GM12865 (cell line): Measurements from ENCODE around the gene RUNX1.
A peak's percentile ranks its signal among the peaks of the same experiment; 100 is the strongest.

ENCODE experiments used
- DNase-seq: peaks from one replicate; pipeline ENCODE4 v3.0.0; 2010; ENCODE audit warnings: low read depth
- H3K4me3 ChIP-seq: 2 replicates; pipeline ENCODE4 v1.5.1; 2011; ENCODE audit warnings: mild to moderate bottlenecking, low read depth, low read length, control low read depth
- TF ChIP-seq, protein P1 (sequence below): IDR thresholded peaks from 2 replicates; pipeline ENCODE4 v1.5.1; 2011; ENCODE audit warnings: low read length, control low read depth, low read depth, inconsistent platforms; ENCODE audit not compliant: insufficient read depth; ENCODE audit errors: missing control alignments

The RUNX1 gene

DNA sequence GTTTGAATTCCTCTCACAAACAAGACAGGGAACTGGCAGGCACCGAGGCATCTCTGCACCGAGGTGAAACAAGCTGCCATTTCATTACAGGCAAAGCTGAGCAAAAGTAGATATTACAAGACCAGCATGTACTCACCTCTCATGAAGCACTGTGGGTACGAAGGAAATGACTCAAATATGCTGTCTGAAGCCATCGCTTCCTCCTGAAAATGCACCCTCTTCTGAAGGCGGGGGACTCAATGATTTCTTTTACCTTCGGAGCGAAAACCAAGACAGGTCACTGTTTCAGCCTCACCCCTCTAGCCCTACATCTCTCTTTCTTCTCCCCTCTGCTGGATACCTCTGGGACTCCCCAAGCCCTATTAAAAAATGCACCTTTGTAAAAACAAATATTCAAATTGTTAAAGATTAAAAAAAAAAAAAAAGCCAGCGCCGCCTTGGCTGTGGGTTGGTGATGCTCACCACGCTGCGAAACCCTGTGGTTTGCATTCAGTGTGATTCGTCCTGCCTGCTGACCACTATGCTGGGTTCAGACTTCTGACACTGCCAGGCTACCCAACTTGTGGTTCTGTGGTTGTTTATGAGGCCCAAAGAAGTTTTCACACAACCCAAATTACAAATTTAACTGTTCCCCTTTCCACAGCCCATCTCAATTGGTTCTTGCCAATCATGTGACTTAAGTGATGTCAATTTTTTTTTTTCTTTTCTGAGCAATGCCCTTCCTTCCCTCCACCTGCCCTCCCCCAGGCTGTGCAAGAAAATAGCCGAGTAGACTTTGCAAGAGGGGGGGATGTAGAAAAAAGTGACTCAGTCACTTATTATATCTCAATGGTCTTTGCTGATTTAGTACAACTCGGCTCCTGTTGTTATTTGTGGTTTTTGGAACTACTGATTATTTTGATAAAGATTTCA lies at the start of gene RUNX1:
Gene RUNX1, minus strand, starts transcription at position 597 of the 912 bp plus-strand sequence.
- peak; percentile 95 for DNase-seq
- peak within 1 kb of the TSS; percentile 33 for H3K4me3 ChIP-seq
- TF ChIP-seq, protein P1, sequence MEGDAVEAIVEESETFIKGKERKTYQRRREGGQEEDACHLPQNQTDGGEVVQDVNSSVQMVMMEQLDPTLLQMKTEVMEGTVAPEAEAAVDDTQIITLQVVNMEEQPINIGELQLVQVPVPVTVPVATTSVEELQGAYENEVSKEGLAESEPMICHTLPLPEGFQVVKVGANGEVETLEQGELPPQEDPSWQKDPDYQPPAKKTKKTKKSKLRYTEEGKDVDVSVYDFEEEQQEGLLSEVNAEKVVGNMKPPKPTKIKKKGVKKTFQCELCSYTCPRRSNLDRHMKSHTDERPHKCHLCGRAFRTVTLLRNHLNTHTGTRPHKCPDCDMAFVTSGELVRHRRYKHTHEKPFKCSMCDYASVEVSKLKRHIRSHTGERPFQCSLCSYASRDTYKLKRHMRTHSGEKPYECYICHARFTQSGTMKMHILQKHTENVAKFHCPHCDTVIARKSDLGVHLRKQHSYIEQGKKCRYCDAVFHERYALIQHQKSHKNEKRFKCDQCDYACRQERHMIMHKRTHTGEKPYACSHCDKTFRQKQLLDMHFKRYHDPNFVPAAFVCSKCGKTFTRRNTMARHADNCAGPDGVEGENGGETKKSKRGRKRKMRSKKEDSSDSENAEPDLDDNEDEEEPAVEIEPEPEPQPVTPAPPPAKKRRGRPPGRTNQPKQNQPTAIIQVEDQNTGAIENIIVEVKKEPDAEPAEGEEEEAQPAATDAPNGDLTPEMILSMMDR: no peak

DNA sequence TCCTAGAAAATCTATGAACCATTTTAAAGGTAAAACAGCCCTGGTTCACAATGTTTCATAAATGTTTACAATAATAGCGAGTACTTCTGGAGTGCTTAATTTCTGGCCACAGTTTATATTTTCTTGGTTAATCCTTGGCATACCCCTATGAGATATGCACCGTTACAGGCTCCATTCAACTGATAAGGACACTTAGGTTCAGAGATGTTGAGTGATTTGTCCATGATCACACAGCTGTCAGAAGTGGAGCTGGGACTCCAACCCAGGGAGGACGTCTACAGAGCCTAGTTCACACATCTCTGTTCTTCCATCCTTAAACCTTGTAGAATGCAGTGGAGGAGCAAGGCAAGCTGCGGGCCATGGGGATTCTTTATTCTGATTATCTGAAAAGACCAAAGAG lies 48.4 kb upstream of the RUNX1 start:
- DNase-seq: no peak
- TF ChIP-seq, protein P1: no peak
- no peak overlapping the region for H3K4me3 ChIP-seq

GRCh38 chr21:35096959-35097358 lies 47.9 kb upstream of the RUNX1 start:
- TF ChIP-seq, protein P1: no peak
- H3K4me3 ChIP-seq: no peak overlapping the region
- no peak for DNase-seq

GRCh38 chr21:35095859-35096291 lies 46.8 kb upstream of the RUNX1 start:
- H3K4me3 ChIP-seq: no peak overlapping the region
- DNase-seq: no peak
- TF ChIP-seq, protein P1: no peak

GRCh38 chr21:35093514-35093913 lies 44.4 kb upstream of the RUNX1 start:
- no peak overlapping the region for H3K4me3 ChIP-seq

GRCh38 chr21:35091496-35091895 lies 42.4 kb upstream of the RUNX1 start:
- TF ChIP-seq, protein P1: no peak
- no peak for DNase-seq
- no peak overlapping the region for H3K4me3 ChIP-seq

More at GRCh38 chr21:35093514-35093913, 44.4 kb upstream of the RUNX1 start:
- DNase-seq: no peak
- TF ChIP-seq, protein P1: no peak
